Glutamatergic neuron (in vitro differentiated cells): ENCODE measurements around the gene TAPBP. TPM values are rescaled to one million over a fixed set of nuclear protein-coding genes. Genes with fewer than 3 reads are reported as not detected.

ENCODE experiments used
- DNase-seq: peaks from one replicate; pipeline ENCODE4 v3.0.0; 2022
- H3K27ac Mint-ChIP-seq: one replicate; pipeline ENCODE4 v1.8.0; 2020; ENCODE audit warnings: mild to moderate bottlenecking, mixed read lengths, inconsistent platforms; ENCODE audit not compliant: unreplicated experiment
- H3K27me3 Mint-ChIP-seq: one replicate; pipeline ENCODE4 v1.8.0; 2020; ENCODE audit warnings: mild to moderate bottlenecking, moderate library complexity, mixed read lengths, inconsistent platforms; ENCODE audit not compliant: unreplicated experiment
- H3K36me3 Mint-ChIP-seq: one replicate; pipeline ENCODE4 v1.8.0; 2020; ENCODE audit warnings: mild to moderate bottlenecking, mixed read lengths, inconsistent platforms; ENCODE audit not compliant: unreplicated experiment
- H3K4me1 Mint-ChIP-seq: one replicate; pipeline ENCODE4 v1.8.0; 2020; ENCODE audit warnings: mild to moderate bottlenecking, low read depth, mixed read lengths, inconsistent platforms; ENCODE audit not compliant: unreplicated experiment
- H3K4me3 Mint-ChIP-seq: one replicate; pipeline ENCODE4 v1.8.0; 2020; ENCODE audit warnings: mild to moderate bottlenecking, mixed read lengths, inconsistent platforms; ENCODE audit not compliant: unreplicated experiment
- H3K9me3 Mint-ChIP-seq: one replicate; pipeline ENCODE4 v1.8.0; 2020; ENCODE audit warnings: mild to moderate bottlenecking, moderate library complexity, mixed read lengths, inconsistent platforms; ENCODE audit not compliant: unreplicated experiment
- total RNA-seq: library from RNA; stranded (reverse); fragmentation: NEBNext Ultra II Directional; extraction: Animal tissue kit (Norgen Biotek cat#: 25700); gene quantifications from one replicate; pipeline ENCODE4 v1.2.1, GENCODE V29; 2021; ENCODE audit not compliant: unreplicated experiment
- TF ChIP-seq, protein P1 (sequence below): fragments of 200-600 bp; sonication (generic); IDR thresholded peaks from one replicate; pipeline ENCODE4 v1.5.0; 2021; ENCODE audit not compliant: partially characterized antibody, unreplicated experiment

TAPBP gene
- total RNA-seq, 1 donor from 2014 or later: 4.7 TPM

DNA sequence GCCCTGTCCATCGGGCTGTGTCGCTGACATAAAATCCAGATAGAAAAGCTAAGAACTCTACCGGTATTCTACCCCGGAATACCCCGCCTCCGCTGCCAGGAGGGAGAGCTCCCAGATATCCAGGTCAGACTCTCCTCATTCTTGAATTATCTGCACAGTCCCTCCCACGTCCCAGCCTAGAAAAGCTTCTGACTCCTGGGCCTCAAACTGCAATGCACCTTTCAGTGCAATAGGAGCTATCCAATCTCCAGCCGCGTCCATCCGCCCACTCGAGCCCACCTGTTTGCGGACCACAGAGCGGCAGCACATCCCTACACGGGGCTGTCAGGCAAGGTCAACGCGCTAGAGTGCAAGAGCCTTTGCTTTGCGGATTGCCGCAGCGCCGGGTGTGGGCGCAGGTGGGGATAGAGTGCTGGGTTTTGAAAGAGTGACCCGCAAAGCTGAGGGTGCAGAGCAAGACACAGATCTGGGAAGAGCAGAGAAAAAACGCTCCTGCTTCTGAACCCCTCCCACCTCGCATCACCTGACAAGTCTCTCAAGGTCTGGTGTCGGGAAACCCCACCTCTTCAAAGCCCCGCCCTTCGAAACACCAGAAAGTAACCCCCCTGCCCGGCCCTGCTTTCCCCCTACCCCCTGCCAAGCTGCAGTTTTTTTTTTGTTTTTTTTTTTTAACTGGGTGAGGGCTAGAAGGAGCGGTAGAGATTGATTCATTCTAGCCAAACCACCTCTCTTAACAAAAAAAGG lies 1.3 kb downstream of the TAPBP start:
- Mint-ChIP-seq H3K36me3 (no peaks in the 10 kb centered on the region), H3K4me1 (peaks cover 9% of the 10 kb centered on the region), H3K27me3 (peaks cover 10% of the 10 kb centered on the region), H3K4me3 (peak overlapping the region; percentile 94), H3K27ac (no peak overlapping the region), H3K9me3 (peaks cover 2% of the 10 kb centered on the region)
- TF ChIP-seq, protein P1, sequence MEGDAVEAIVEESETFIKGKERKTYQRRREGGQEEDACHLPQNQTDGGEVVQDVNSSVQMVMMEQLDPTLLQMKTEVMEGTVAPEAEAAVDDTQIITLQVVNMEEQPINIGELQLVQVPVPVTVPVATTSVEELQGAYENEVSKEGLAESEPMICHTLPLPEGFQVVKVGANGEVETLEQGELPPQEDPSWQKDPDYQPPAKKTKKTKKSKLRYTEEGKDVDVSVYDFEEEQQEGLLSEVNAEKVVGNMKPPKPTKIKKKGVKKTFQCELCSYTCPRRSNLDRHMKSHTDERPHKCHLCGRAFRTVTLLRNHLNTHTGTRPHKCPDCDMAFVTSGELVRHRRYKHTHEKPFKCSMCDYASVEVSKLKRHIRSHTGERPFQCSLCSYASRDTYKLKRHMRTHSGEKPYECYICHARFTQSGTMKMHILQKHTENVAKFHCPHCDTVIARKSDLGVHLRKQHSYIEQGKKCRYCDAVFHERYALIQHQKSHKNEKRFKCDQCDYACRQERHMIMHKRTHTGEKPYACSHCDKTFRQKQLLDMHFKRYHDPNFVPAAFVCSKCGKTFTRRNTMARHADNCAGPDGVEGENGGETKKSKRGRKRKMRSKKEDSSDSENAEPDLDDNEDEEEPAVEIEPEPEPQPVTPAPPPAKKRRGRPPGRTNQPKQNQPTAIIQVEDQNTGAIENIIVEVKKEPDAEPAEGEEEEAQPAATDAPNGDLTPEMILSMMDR: no peak
- DNase-seq: peak; percentile 32

DNA sequence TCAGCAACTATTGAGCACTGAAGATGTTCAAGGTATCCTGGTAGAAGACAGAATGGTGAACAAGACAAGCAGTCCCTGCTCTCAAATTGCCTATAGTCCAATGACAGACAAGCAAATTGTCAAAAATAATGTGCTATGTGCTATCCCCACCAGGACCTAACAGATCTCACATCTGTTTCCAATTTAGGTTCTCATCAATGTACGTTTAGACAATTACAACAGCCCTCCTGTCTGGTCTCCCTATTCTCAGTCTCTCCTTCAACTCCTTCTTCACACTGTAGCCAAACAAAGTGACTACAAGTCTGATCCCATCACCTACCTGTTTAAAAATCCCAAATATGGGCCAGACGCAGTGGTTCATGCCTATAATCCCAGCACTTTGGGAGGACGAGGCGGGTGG lies 7.5 kb downstream of the TAPBP start:
- DNase-seq: no peak
- no peaks in the 10 kb centered on the region for H3K4me1 Mint-ChIP-seq
- no peaks in the 10 kb centered on the region for H3K9me3 Mint-ChIP-seq
- no peak overlapping the region for H3K27ac Mint-ChIP-seq
- TF ChIP-seq, protein P1: no peak
- no peaks in the 10 kb centered on the region for H3K27me3 Mint-ChIP-seq
- H3K4me3 Mint-ChIP-seq: no peak overlapping the region
- no peaks in the 10 kb centered on the region for H3K36me3 Mint-ChIP-seq

DNA sequence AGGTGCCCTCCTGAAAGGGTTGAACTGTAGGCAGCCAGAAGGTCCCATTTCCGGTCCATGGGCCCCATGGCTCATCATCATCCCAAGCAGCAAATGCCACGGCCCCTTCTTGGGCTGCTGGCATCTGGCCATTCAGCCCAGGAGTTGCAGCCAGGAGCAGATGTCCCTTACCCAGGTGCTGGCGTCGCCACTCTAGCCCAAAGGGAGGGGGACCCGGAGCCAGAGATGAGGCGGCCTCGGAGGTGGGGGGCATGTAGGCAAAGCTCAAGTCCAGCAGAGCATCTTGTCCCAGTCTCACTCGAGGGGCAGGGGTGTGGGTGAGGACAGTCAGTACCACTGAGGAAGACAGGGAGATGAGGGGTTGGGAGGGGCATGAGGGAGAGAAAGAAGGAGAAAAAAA lies 8.8 kb downstream of the TAPBP start:
- no peaks in the 10 kb centered on the region for H3K36me3 Mint-ChIP-seq
- no peaks in the 10 kb centered on the region for H3K27me3 Mint-ChIP-seq
- no peak overlapping the region for H3K27ac Mint-ChIP-seq
- TF ChIP-seq, protein P1: no peak
- H3K9me3 Mint-ChIP-seq: peaks cover 3% of the 10 kb centered on the region
- no peak for DNase-seq
- no peak overlapping the region for H3K4me3 Mint-ChIP-seq
- H3K4me1 Mint-ChIP-seq: no peaks in the 10 kb centered on the region

DNA sequence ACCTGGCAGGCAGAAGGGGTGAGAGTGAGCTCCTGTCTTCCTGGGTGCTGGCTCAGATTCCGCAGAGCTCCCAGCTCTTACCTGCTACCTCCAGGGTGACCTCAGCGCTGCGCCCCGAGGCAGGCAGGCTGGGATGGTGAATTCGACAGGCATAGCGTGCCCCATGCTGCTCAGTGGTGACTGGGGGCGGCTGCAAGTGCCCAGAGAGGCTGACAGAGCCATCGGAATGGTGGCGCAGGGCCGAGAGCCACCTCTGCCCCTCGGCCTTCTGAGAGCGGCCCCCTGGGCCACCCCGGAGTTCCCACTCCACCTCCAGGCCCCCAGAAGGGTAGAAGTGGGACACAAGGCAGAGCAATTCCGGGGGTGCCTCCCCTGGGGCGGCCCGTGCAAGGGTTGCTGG lies 9.7 kb downstream of the TAPBP start:
- DNase-seq: no peak
- H3K27ac Mint-ChIP-seq: no peak overlapping the region
- TF ChIP-seq, protein P1: no peak

DNA sequence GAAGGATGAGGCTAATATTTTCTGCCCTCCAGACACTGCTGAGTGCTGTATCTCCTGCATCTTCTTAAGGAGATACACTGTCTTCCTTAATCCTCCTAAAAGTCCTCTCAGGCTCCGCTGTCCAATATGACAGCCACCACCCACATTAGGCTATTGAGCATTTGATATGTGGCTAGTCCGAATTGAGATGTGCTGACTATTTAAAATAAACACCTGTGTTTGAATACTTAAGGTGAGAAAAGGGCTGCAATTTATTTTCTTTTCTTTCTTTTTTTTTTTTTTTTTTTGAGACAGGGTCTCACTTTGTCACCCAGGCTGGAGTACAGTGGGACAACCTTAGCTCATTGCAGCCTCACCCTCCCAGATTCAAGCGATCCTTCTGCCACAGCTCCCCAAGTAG lies 12.0 kb downstream of the TAPBP start:
- TF ChIP-seq, protein P1: no peak
- Mint-ChIP-seq H3K27me3 (peaks cover 3% of the 10 kb centered on the region), H3K4me1 (no peaks in the 10 kb centered on the region), H3K27ac (no peak overlapping the region), H3K4me3 (no peak overlapping the region), H3K9me3 (peaks cover 5% of the 10 kb centered on the region), H3K36me3 (no peaks in the 10 kb centered on the region)
- no peak for DNase-seq

More for the DNA sequence above, 9.7 kb downstream of the TAPBP start:
- Mint-ChIP-seq H3K36me3 (no peaks in the 10 kb centered on the region), H3K4me1 (no peaks in the 10 kb centered on the region), H3K9me3 (peaks cover 5% of the 10 kb centered on the region), H3K4me3 (no peak overlapping the region), H3K27me3 (no peaks in the 10 kb centered on the region)
